Measurements from ENCODE around the gene SAXO2. TPM values are rescaled to one million over a fixed set of nuclear protein-coding genes. Genes with fewer than 3 reads are reported as not detected.
"Not testable (repeated sequence)": the region's sequence is repeated elsewhere in the genome, so short reads cannot be mapped to it uniquely, and the experiment has no call there.

The SAXO2 gene
- total and polyA plus RNA-seq, 2 donors (not counting 3 experiments of a cell fraction or from before 2014, with no cell fraction given) = 0.98 to 5.2 TPM

DNA sequence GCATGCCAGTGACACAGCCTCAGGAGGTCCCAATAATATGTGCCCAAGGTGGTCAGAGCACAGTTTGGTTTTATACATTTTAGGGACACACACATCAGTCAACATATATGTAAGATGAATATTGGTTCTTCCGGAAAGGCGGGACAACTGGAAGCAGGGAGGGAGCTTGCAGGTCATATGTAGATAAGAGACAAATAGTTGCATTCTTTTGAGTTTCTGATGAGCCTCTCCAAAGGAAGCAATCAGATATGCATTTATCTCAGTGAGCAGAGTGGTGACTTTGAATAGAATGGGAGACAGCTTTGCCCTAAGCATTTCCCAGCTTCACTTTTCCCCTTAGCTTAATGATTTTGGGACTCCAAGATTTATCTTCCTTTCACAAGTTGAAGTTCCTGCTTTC, 4.5 kb downstream of the SAXO2 start:
- H3K9me1 ChIP-seq (replicated peaks; ENCODE audit: control insufficient read depth, extremely low read depth, insufficient read depth, low read length); H3K27me3 ChIP-seq (ENCODE audit: control insufficient read depth in 2 of 2, insufficient read depth in 2 of 2, low read length in 2 of 2); H4K20me1 ChIP-seq (replicated peaks; ENCODE audit: control insufficient read depth, extremely low read depth, insufficient read depth, low read length); FAIRE-seq; H3K9ac ChIP-seq (replicated peaks; ENCODE audit: extremely low read depth, insufficient read depth, low read length); H3K36me3 ChIP-seq (ENCODE audit: control insufficient read depth in 2 of 2, extremely low read depth in 1 of 2, insufficient read depth in 2 of 2, low read length in 2 of 2); H3K4me2 ChIP-seq (ENCODE audit: insufficient read depth, low read length); H3K4me3 ChIP-seq (replicated peaks in 1 of 3; ENCODE audit: insufficient read depth in 1 of 3, low read depth in 1 of 3, low read length in 3 of 3); H2AFZ ChIP-seq (ENCODE audit: low read depth, low read length); H3K27ac ChIP-seq (ENCODE audit: insufficient read depth, low read depth, low read length); POLR2A ChIA-PET; H3K79me2 ChIP-seq (ENCODE audit: control insufficient read depth, insufficient read depth, low read length); H3K9me3 ChIP-seq (replicated peaks; ENCODE audit: control insufficient read depth, insufficient read depth, low read length); H3K4me1 ChIP-seq (ENCODE audit: control insufficient read depth, extremely low read depth, insufficient read depth, low read length); DNase-seq (ENCODE audit: low read depth, low spot score); CTCF ChIA-PET; BruUV-seq (replicated peaks); intact Hi-C loops (cut with micrococcal nuclease); dilution Hi-C loops (cut with MboI; ENCODE audit: extremely low pct_ligation_motif_present, low sequenced_read_pairs): not testable (repeated sequence)

DNA sequence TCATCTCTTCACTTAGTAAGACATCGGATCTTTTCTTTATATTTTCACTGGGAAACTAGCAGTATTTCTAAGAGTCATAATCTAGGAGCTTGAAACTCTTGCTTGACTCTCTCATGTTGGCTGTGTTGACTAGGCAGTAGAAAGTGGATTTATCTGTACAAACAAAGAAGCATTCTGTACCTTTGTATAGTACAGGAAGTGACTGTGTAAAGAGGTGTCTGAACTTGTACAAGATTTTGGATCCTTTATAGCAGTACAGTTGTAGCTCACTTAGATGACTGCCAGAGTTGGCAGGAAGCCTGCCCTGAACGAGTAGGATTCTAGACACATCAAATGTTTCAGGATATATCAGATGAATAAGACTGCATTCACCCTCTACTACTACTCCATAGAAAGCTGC, 5.8 kb downstream of the SAXO2 start:
- FAIRE-seq; dilution Hi-C loops (cut with MboI; ENCODE audit: extremely low pct_ligation_motif_present, low sequenced_read_pairs); H3K9me3 ChIP-seq (replicated peaks; ENCODE audit: control insufficient read depth, insufficient read depth, low read length); H3K4me2 ChIP-seq (ENCODE audit: insufficient read depth, low read length); POLR2A ChIA-PET; H3K4me1 ChIP-seq (ENCODE audit: control insufficient read depth, extremely low read depth, insufficient read depth, low read length); intact Hi-C loops (cut with micrococcal nuclease); CTCF ChIA-PET; H3K27me3 ChIP-seq (ENCODE audit: control insufficient read depth in 2 of 2, insufficient read depth in 2 of 2, low read length in 2 of 2); H4K20me1 ChIP-seq (replicated peaks; ENCODE audit: control insufficient read depth, extremely low read depth, insufficient read depth, low read length); BruUV-seq (replicated peaks); H3K36me3 ChIP-seq (ENCODE audit: control insufficient read depth in 2 of 2, extremely low read depth in 1 of 2, insufficient read depth in 2 of 2, low read length in 2 of 2); H3K9me1 ChIP-seq (replicated peaks; ENCODE audit: control insufficient read depth, extremely low read depth, insufficient read depth, low read length); H3K9ac ChIP-seq (replicated peaks; ENCODE audit: extremely low read depth, insufficient read depth, low read length); DNase-seq (ENCODE audit: low read depth, low spot score); H3K27ac ChIP-seq (ENCODE audit: insufficient read depth, low read depth, low read length); H3K4me3 ChIP-seq (replicated peaks in 1 of 3; ENCODE audit: insufficient read depth in 1 of 3, low read depth in 1 of 3, low read length in 3 of 3); H2AFZ ChIP-seq (ENCODE audit: low read depth, low read length); H3K79me2 ChIP-seq (ENCODE audit: control insufficient read depth, insufficient read depth, low read length): not testable (repeated sequence)

DNA sequence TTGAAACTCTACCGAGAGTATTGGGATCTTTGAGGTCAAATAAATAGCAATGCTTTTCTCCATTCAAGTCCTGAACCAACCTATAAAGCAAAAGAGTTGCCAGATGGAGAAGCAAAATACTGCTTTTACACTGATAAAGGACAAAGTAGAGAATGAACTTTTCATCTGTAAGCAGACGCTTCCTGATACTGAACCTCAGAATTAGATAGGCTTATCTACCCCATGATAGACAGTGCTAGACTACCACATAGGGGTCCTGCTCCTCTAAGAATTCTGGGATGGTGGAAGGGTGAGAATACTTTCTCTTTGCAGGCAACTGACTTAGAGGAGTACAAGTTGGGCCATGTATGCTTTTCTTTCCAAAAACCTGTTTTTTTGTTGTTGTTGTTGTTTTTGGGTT, 9.5 kb downstream of the SAXO2 start:
- H3K4me2 ChIP-seq (ENCODE audit: insufficient read depth, low read length) = no peak overlapping the region
- no peak overlapping the region for H3K27ac ChIP-seq (ENCODE audit: insufficient read depth, low read depth, low read length)
- TF ChIP-seq MYC (IDR thresholded peaks at IDR 0.05; ENCODE audit: low read depth, low read length) (no peak), POLR2AphosphoS5 (IDR thresholded peaks at IDR 0.05; ENCODE audit: insufficient read depth, low read depth, low read length) (no peak), JUN (IDR thresholded peaks at IDR 0.05; ENCODE audit: borderline replicate concordance, insufficient read depth, insufficient read length, low read depth) (no peak), POLR2A (IDR thresholded peaks at IDR 0.05; ENCODE audit: low read depth, low read length) (no peak), FOS (IDR thresholded peaks at IDR 0.05; ENCODE audit: borderline replicate concordance, insufficient read depth, low read length) (no peak), EZH2 (IDR thresholded peaks at IDR 0.05; ENCODE audit: borderline replicate concordance, low read depth, low read length, severe bottlenecking) (no peak)
- TF ChIP-seq, protein P1, sequence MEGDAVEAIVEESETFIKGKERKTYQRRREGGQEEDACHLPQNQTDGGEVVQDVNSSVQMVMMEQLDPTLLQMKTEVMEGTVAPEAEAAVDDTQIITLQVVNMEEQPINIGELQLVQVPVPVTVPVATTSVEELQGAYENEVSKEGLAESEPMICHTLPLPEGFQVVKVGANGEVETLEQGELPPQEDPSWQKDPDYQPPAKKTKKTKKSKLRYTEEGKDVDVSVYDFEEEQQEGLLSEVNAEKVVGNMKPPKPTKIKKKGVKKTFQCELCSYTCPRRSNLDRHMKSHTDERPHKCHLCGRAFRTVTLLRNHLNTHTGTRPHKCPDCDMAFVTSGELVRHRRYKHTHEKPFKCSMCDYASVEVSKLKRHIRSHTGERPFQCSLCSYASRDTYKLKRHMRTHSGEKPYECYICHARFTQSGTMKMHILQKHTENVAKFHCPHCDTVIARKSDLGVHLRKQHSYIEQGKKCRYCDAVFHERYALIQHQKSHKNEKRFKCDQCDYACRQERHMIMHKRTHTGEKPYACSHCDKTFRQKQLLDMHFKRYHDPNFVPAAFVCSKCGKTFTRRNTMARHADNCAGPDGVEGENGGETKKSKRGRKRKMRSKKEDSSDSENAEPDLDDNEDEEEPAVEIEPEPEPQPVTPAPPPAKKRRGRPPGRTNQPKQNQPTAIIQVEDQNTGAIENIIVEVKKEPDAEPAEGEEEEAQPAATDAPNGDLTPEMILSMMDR (IDR thresholded peaks at IDR 0.05; ENCODE audit: extremely low read depth in 1 of 2, insufficient read depth in 1 of 2, low read depth in 1 of 2, low read length in 2 of 2) = no peak
- TF ChIP-seq, protein P2, sequence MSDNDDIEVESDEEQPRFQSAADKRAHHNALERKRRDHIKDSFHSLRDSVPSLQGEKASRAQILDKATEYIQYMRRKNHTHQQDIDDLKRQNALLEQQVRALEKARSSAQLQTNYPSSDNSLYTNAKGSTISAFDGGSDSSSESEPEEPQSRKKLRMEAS (IDR thresholded peaks at IDR 0.05; ENCODE audit: insufficient read depth, insufficient read length) = no peak
- H3K4me3 ChIP-seq (replicated peaks in 1 of 3; ENCODE audit: insufficient read depth in 1 of 3, low read depth in 1 of 3, low read length in 3 of 3) = no peak overlapping the region
- ChIA-PET POLR2A (no interaction called here), CTCF (no interaction called here)
- FAIRE-seq (no peak), DNase-seq (ENCODE audit: low read depth, low spot score) (no peak)
- H3K36me3 ChIP-seq (ENCODE audit: control insufficient read depth in 2 of 2, extremely low read depth in 1 of 2, insufficient read depth in 2 of 2, low read length in 2 of 2) = no peaks in the 10 kb centered on the region
- no peak overlapping the region for H2AFZ ChIP-seq (ENCODE audit: low read depth, low read length)
- H4K20me1 ChIP-seq (replicated peaks; ENCODE audit: control insufficient read depth, extremely low read depth, insufficient read depth, low read length) = no peaks in the 10 kb centered on the region
- dilution Hi-C loops (cut with MboI; ENCODE audit: extremely low pct_ligation_motif_present, low sequenced_read_pairs) = no loop called here
- no TSS peak for BruUV-seq (replicated peaks)
- intact Hi-C loops (cut with micrococcal nuclease) = loop anchor here (10.0 kb wide), 1 partner anchor 63 kb away; no protein-coding TSS in a partner anchor
- H3K9me1 ChIP-seq (replicated peaks; ENCODE audit: control insufficient read depth, extremely low read depth, insufficient read depth, low read length) = no peaks in the 10 kb centered on the region
- no peak overlapping the region for H3K9ac ChIP-seq (replicated peaks; ENCODE audit: extremely low read depth, insufficient read depth, low read length)
- H3K4me1 ChIP-seq (ENCODE audit: control insufficient read depth, extremely low read depth, insufficient read depth, low read length) = no peaks in the 10 kb centered on the region
- no peaks in the 10 kb centered on the region for H3K9me3 ChIP-seq (replicated peaks; ENCODE audit: control insufficient read depth, insufficient read depth, low read length)
- H3K27me3 ChIP-seq (ENCODE audit: control insufficient read depth in 2 of 2, insufficient read depth in 2 of 2, low read length in 2 of 2) = peaks cover 0 to 8% of the 10 kb centered on the region in 2 experiments
- no peaks in the 10 kb centered on the region for H3K79me2 ChIP-seq (ENCODE audit: control insufficient read depth, insufficient read depth, low read length)
